Activated CD4-positive, alpha-beta T cell treated with anti-CD3 and anti-CD28 coated beads, Interleukin-2, amount 10 ng/mL, durations not matched to agents 7 days and 5 days (primary cell): ENCODE measurements around the gene ZMYND8. TPM values are rescaled to one million over a fixed set of nuclear protein-coding genes. Genes with fewer than 3 reads are reported as not detected.
"Not testable (repeated sequence)": the region's sequence is repeated elsewhere in the genome, so short reads cannot be mapped to it uniquely, and the experiment has no call there.

Source experiments
- CTCF ChIA-PET: fragments of 350-600 bp; sonication (Branson Sonifier 250); formaldehyde crosslinking; loops from one replicate; lab custom pipeline; 2021; ENCODE audit warnings: antibody characterized with exemption; lab: Charles Lee
- POLR2A ChIA-PET: fragments of 350-600 bp; sonication (Branson Sonifier 250); formaldehyde crosslinking; loops from one replicate; lab custom pipeline; 2021; ENCODE audit warnings: antibody characterized with exemption; lab: Charles Lee
- DNase-seq: peaks from one replicate; pipeline ENCODE4 v3.0.0-alpha.2; 2020
- H3K27ac Mint-ChIP-seq: one replicate; pipeline ENCODE4 v1.8.0; 2021; ENCODE audit warnings: mild to moderate bottlenecking, moderate library complexity, mixed read lengths
- H3K27me3 Mint-ChIP-seq: one replicate; pipeline ENCODE4 v1.8.0; 2021; ENCODE audit warnings: mixed read lengths
- H3K36me3 Mint-ChIP-seq: one replicate; pipeline ENCODE4 v1.8.0; 2021; ENCODE audit warnings: low read depth, mixed read lengths
- H3K4me1 Mint-ChIP-seq: one replicate; pipeline ENCODE4 v1.8.0; 2021; ENCODE audit warnings: mixed read lengths
- H3K4me3 Mint-ChIP-seq: one replicate; pipeline ENCODE4 v1.8.0; 2021; ENCODE audit warnings: mild to moderate bottlenecking, moderate library complexity, mixed read lengths
- H3K9me3 Mint-ChIP-seq: one replicate; pipeline ENCODE4 v1.8.0; 2021; ENCODE audit warnings: mixed read lengths
- total RNA-seq, 2 experiments: library from RNA; stranded (reverse); gene quantifications; one replicate each; pipeline ENCODE4 v1.2.3, GENCODE V29; 2021

ZMYND8 gene
- total RNA-seq, 2 experiments from 2014 or later, result 44.6 to 55.6 TPM

DNA sequence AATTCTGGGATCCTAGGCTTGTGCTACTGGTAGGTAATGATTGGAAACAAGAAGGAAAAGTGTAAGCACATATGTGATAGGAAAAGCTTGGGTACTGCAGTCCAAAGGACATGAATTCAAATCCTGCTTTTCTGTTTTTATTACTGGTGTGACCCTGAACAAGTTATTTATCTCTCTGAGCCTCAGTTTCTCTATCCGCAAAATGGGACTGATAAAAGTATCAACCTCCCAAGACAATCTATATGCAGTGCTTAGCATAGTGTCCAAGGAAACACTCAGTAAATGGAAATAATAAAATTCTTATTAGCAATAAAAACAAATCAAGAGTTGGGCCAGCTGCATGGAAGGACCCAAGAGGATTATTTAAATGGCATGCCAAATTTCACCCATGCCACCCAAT, 108.5 kb downstream of the ZMYND8 start:
- no peak for DNase-seq
- Mint-ChIP-seq H3K4me1 (no peaks in the 10 kb centered on the region), H3K27ac (no peak overlapping the region), H3K27me3 (no peaks in the 10 kb centered on the region), H3K36me3 (peaks cover 43% of the 10 kb centered on the region), H3K4me3 (no peak overlapping the region), H3K9me3 (no peaks in the 10 kb centered on the region)
- ChIA-PET POLR2A (no interaction called here), CTCF (interaction anchor here (0.6 to 1.9 kb wide), 4 partner anchors 18 to 401 kb away, joined by 3 to 8 read pairs (median 4); no protein-coding TSS in a partner anchor)

DNA sequence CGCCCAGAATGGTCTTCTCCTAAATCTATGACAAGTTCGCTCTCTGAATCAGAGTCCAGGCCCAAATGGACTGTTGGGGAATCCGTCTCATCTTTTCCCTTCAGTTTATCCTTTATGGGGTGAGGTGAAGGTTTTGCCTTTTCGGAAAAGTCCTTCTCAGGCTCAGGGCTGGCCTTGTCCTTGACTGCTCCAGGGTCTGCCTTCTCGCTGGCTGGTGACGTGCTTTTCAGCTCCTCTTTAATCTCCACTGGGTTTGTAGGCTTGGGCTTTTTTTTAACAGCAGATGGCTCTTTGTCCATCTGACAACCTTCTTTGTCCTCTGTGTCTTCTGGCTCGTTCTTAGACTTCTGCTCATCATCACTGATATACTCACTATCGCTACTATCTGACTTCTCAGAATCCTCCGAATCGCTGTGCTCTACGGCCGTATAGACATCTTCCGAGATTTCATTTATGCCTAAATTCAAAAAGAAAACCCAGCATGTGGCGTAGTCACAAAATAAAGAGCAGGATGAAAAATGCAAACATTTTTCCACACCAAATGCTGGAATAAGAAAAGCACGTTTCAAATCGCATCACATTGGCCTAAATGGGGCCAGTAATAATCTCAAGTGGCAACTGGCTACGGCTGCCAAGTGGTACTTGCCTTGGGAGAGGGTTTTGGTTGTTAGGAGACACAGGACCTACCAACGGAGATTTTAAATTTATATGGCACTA, 110.3 kb downstream of the ZMYND8 start:
- POLR2A ChIA-PET, result no interaction called here
- Mint-ChIP-seq H3K36me3 (peaks cover 47% of the 10 kb centered on the region), H3K27ac (no peak overlapping the region), H3K4me3 (no peak overlapping the region), H3K4me1 (no peaks in the 10 kb centered on the region), H3K27me3 (no peaks in the 10 kb centered on the region), H3K9me3 (no peaks in the 10 kb centered on the region)
- CTCF ChIA-PET, result interaction anchor here (1.2 to 1.4 kb wide), 2 partner anchors 10 to 41 kb away, joined by 4 to 5 read pairs; no protein-coding TSS in a partner anchor
- no peak for DNase-seq

DNA sequence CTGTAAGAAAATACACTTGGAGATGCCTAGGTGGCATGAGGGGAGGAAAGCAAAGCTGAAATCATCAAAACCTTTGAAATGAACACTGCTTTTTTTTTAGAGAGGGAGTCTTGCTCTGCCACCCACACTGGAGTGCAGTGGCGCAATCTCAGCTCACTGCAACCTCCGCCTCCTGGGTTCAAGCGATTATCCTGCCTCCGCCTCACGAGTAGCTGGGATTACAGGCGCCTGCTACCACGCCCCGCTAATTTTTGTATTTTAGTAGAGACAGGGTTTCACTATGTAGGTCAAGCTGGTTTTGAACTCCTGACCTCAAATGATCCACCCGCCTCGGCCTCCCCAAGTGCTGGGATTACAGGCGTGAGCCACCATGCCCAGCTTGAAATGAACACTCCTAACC, 111.3 kb downstream of the ZMYND8 start:
- H3K36me3 Mint-ChIP-seq, result peaks cover 43% of the 10 kb centered on the region
- H3K4me1 Mint-ChIP-seq, DNase-seq, H3K9me3 Mint-ChIP-seq, POLR2A ChIA-PET, H3K4me3 Mint-ChIP-seq, H3K27me3 Mint-ChIP-seq, H3K27ac Mint-ChIP-seq: not testable (repeated sequence)
- CTCF ChIA-PET, result interaction anchor here (0.9 to 1.2 kb wide), 3 partner anchors 9 to 139 kb away, joined by 3 to 5 read pairs (median 3); no protein-coding TSS in a partner anchor

DNA sequence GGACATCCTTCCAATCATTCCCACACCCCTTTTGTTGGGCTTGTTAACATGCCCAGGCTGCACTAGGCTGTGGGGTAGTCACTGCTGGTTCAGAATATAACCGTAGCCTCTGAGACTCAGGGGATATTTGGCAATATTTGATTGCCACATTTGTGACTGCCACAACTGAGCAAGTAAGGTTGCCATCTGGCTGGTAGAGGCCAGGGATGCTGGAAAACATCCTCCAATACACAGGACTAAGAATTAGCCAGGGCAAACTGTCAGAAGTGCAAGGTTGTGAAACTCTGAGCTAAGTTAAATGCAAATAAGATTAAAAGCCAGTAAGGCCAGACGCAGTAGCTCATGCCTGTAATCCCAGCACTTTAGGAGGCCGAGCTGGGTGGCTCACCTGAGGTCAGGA, 112.0 kb downstream of the ZMYND8 start:
- Mint-ChIP-seq H3K4me1 (no peaks in the 10 kb centered on the region), H3K27ac (no peak overlapping the region), H3K36me3 (peaks cover 38% of the 10 kb centered on the region), H3K9me3 (no peaks in the 10 kb centered on the region), H3K27me3 (no peaks in the 10 kb centered on the region), H3K4me3 (no peak overlapping the region)
- no peak for DNase-seq
- CTCF ChIA-PET, result interaction anchor here (0.9 to 1.1 kb wide), 2 partner anchors 12 to 139 kb away, joined by 3 read pairs; no protein-coding TSS in a partner anchor
- POLR2A ChIA-PET, result no interaction called here

DNA sequence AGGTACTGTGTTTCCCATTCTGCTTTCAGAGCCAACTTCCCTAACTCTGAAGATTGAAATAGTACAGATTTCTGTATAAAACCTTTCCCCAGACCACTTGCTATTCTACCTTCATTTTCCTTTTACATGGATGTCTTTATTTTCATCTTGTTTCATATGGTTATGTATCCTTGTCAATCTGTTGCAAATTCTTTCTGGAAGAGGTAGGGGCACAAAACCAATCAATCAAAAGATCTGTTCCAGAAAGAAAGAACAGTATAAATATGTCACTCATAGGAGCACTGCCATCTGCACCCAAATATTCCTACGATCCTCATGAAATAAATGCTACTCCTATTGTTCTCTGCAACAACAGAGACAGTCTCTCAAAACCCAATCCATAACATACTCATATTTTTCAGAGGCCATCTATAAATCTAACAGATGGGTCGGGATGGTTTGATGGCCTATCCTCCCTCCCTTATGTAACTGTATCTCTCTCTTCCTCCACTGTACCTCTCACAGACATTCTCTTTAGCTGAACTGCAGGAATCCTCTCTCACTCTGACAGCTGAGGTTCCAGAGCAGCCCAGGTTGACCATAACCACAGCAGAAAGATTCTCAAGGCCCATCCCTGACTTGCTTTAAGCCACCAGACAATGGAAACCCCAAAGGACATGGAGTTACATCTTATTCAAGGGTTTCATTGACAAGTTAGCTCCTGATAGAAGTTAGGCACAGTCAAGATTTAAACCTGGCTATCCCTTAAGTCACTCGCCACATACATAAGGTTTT, 112.8 kb downstream of the ZMYND8 start:
- Mint-ChIP-seq H3K9me3 (no peaks in the 10 kb centered on the region), H3K27ac (no peak overlapping the region), H3K4me1 (no peaks in the 10 kb centered on the region), H3K27me3 (no peaks in the 10 kb centered on the region), H3K4me3 (no peak overlapping the region), H3K36me3 (peaks cover 34% of the 10 kb centered on the region)
- ChIA-PET POLR2A (no interaction called here), CTCF (interaction anchor here (0.6 to 1.1 kb wide), 4 partner anchors 11 to 140 kb away, joined by 3 read pairs; no protein-coding TSS in a partner anchor)
- DNase-seq, result no peak

DNA sequence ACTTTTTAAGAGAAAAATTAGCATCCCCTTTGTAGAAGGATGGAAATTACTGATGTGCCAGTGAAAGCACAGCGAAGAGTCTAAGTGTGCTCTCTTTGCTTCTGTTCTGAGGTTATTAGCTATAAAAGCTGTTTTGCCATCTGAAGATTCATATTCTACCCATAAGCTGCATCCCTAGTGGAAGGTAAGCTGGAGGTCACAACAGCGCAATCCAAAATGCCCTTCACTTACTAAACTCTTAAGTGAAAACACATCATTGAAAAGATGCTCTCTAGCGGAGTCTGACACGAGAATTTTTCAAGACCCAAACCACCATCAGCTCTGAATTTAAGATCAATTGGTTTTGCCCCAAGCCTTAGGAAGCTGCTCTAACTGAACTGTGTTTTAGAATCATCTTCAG, 113.5 kb downstream of the ZMYND8 start:
- Mint-ChIP-seq H3K36me3 (peaks cover 36% of the 10 kb centered on the region), H3K4me3 (no peak overlapping the region), H3K9me3 (no peaks in the 10 kb centered on the region), H3K4me1 (no peaks in the 10 kb centered on the region), H3K27ac (peak overlapping the region; percentile 33), H3K27me3 (no peaks in the 10 kb centered on the region)
- ChIA-PET CTCF (interaction anchor here (0.6 to 1.8 kb wide), 4 partner anchors 10 to 39 kb away, joined by 3 to 4 read pairs (median 4); no protein-coding TSS in a partner anchor), POLR2A (no interaction called here)
- DNase-seq, result no peak

DNA sequence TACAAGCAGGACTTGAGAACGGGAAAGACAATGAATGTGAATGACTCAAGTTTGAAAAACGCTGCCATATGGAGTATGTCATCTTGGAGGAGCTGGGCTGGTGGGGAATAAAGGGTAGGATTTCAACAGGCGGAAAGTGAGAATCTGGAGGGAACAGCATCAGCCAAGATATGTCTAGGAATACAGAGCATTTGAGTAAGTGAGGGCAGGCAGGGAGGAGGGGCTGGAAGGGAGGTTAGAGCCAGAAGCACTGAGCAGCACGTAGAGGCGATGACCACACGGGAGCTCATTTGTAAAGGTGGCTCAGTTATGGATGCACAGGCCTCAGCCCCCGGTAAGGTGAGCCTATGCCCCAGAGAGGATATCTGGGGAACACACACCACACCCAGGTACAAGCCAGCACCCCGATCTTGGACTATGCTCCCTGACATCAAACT, 115.1 kb downstream of the ZMYND8 start:
- no peaks in the 10 kb centered on the region for H3K27me3 Mint-ChIP-seq
- ChIA-PET POLR2A (no interaction called here), CTCF (interaction anchor here (0.6 to 1.8 kb wide), 5 partner anchors 12 to 480 kb away, joined by 3 to 4 read pairs (median 4); no protein-coding TSS in a partner anchor)
- H3K36me3 Mint-ChIP-seq, result peaks cover 39% of the 10 kb centered on the region
- no peak overlapping the region for H3K4me3 Mint-ChIP-seq
- no peak overlapping the region for H3K27ac Mint-ChIP-seq
- no peaks in the 10 kb centered on the region for H3K4me1 Mint-ChIP-seq
- no peak for DNase-seq
- H3K9me3 Mint-ChIP-seq, result no peaks in the 10 kb centered on the region

DNA sequence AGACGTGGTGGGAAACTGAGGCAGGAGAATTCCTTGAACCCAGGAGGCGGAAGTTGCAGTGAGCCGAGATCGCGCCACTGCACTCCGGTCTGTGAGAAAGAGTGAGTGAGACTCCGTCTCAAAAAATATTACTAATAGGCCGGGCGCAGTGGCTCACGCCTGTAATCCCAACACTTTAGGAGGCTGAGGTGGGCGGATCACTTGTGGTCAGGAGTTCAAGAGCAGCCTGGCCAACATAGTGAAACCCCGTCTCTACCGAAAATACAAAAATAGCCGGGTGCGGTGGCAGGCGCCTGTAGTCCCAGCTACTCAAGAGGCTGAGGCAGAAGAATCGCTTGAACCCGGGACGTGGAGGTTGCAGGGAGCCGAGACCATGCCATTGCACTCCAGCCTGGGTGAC, 116.4 kb downstream of the ZMYND8 start:
- H3K27ac Mint-ChIP-seq, H3K9me3 Mint-ChIP-seq, DNase-seq, POLR2A ChIA-PET, H3K4me1 Mint-ChIP-seq, H3K27me3 Mint-ChIP-seq, CTCF ChIA-PET, H3K4me3 Mint-ChIP-seq: not testable (repeated sequence)
- peaks cover 36% of the 10 kb centered on the region for H3K36me3 Mint-ChIP-seq

DNA sequence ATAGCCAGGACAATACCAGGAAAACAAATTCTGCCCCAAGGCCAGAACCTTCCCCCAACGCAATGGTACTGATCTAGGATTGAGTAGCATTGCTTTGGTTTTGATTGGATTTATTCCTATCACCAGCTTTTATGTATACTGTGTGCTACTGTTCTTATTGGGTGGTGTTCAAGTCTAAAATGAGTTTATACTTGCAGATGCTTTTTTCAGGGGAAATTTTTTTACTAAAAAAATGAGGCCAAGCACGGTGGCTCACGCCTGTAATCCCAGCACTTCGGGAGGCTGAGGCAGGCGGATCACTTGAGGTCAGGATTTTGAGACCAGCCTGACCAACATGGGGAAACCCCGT, 116.8 kb downstream of the ZMYND8 start:
- ChIA-PET POLR2A (no interaction called here), CTCF (no interaction called here)
- DNase-seq, result no peak
- Mint-ChIP-seq H3K36me3 (peaks cover 36% of the 10 kb centered on the region), H3K27ac (no peak overlapping the region), H3K9me3 (no peaks in the 10 kb centered on the region), H3K27me3 (no peaks in the 10 kb centered on the region), H3K4me3 (no peak overlapping the region), H3K4me1 (no peaks in the 10 kb centered on the region)

DNA sequence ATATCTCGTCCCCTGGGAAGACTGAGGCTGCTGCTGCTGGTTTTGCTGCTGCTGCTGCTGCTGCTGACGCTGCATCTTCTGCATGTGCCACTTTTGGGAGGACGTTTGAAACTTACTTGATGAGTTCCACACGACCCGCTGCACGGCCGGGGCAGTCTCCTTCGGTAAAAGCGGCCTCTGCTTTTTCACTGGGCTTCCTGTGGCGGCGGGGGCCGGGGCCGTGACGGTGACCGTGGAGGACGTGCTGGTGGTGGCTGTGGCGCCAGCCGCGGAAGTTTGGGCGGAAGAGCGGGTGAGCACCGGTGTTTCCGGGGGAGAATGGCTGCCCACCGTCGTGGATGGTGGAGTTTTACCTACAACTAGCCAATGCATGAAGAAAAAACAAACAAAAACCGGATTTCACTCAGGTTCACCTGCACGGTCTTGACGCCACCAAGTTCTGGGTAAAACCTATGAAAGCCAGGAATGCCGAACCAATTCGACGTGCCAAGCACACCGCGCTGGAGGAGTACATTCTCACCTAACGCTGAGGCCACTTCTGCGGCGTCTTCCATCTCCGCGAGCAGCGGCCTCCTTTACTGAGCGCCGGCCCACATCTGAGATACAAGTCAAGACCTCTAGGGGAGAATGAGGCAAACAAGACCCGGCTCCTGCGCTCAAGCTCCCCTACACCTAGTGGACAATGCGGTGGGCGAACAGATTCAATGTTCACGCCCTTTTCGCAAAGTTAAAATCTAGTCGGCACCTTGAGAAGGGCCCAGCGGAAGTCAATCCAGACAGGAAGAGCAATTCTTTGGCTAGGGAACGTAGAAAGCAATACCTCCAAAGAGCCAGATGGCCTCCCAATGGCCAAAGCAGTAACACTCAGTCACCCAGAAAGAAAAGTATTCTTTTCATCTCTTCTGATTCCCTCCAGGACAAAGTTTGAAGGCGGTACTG, 117.5 kb downstream of the ZMYND8 start:
- H3K27me3 Mint-ChIP-seq, result no peaks in the 10 kb centered on the region
- CTCF ChIA-PET, result no interaction called here
- no peak overlapping the region for H3K27ac Mint-ChIP-seq
- DNase-seq, result no peak
- POLR2A ChIA-PET, result no interaction called here
- no peak overlapping the region for H3K4me3 Mint-ChIP-seq
- no peaks in the 10 kb centered on the region for H3K4me1 Mint-ChIP-seq
- H3K36me3 Mint-ChIP-seq, result peaks cover 40% of the 10 kb centered on the region
- H3K9me3 Mint-ChIP-seq, result no peaks in the 10 kb centered on the region

DNA sequence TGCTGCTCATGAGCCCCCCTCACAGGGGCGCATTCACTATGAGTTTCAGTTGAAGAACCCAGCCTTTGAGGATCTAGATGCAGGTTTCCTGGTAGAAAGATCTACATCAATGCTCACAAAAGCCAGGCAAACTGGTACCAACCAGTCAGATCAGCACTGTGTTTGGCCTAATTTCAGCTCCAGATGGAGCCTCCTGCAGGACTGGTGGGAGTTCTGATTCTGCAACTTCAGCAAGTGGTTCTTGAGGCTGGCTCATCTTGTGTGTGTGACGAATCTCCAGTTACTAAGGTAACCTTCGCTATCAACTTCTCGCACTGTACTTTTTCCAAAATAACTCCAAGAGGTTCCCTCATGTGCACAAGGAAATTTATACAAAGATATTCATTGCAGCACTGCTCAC, 118.8 kb downstream of the ZMYND8 start:
- Mint-ChIP-seq H3K27ac (no peak overlapping the region), H3K9me3 (no peaks in the 10 kb centered on the region), H3K36me3 (peaks cover 40% of the 10 kb centered on the region), H3K4me3 (no peak overlapping the region), H3K27me3 (no peaks in the 10 kb centered on the region), H3K4me1 (no peaks in the 10 kb centered on the region)
- ChIA-PET CTCF (no interaction called here), POLR2A (no interaction called here)
- no peak for DNase-seq

DNA sequence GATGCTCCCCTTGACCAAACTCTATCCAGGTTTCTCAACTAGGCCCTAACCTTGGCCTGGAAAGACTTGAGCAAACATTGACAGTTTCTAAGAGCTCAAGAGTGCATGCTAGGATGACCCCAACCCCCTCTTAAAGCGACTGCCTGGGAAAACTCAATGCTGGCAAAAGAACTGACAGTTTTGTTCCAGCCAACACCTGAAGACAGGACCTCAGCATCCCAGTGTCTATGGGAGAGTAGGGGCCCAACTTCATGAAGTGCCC, 119.9 kb downstream of the ZMYND8 start:
- no peak for DNase-seq
- H3K36me3 Mint-ChIP-seq, result peaks cover 43% of the 10 kb centered on the region
- H3K9me3 Mint-ChIP-seq, result no peaks in the 10 kb centered on the region
- H3K4me3 Mint-ChIP-seq, result no peak overlapping the region
- no peaks in the 10 kb centered on the region for H3K27me3 Mint-ChIP-seq
- H3K4me1 Mint-ChIP-seq, result no peaks in the 10 kb centered on the region
- ChIA-PET POLR2A (no interaction called here), CTCF (interaction anchor here (1.3 kb wide), 2 partner anchors 9 to 148 kb away, joined by 5 to 6 read pairs; no protein-coding TSS in a partner anchor)
- H3K27ac Mint-ChIP-seq, result no peak overlapping the region
